GM18858 (cell line): ENCODE data around the gene CD109.
"Not testable (repeated sequence)": the region's sequence is repeated elsewhere in the genome, so short reads cannot be mapped to it uniquely, and the experiment has no call there.

Experiments
- ATAC-seq: cut with Tn5 transposase; IDR thresholded peaks from one replicate; pipeline ENCODE4 v1.9.1; 2021; ENCODE audit not compliant: unreplicated experiment

The CD109 gene

GRCh38 chr6:73695619-73696421 lies at the start of gene CD109:
CD109 (plus strand) TSS chr6:73696203; CDS start chr6:73696216, 13 bp downstream.
- peak; percentile 43 for ATAC-seq

GRCh38 chr6:73648166-73648565 lies 47.8 kb upstream of the CD109 start:
- no peak for ATAC-seq

DNA sequence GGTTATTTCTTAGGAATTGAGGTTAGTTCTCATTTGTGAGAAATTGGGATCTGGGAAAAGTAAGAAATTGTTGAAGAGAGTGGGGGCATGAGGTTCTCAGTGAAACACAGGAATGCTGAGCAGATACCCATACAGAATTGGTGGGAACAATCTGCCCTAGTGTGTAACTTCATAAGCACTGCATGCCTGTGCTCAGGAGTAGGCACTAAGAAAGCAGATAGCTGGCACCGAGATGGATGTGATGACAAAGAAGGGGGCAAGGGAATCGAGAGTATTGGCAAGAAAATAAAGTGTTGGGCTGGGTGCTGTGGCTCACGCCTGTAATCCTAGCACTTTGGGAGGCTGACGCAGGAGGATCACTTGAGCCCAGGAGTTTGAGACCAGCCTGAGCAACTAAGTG lies 46.2 kb upstream of the CD109 start:
- no peak for ATAC-seq

DNA sequence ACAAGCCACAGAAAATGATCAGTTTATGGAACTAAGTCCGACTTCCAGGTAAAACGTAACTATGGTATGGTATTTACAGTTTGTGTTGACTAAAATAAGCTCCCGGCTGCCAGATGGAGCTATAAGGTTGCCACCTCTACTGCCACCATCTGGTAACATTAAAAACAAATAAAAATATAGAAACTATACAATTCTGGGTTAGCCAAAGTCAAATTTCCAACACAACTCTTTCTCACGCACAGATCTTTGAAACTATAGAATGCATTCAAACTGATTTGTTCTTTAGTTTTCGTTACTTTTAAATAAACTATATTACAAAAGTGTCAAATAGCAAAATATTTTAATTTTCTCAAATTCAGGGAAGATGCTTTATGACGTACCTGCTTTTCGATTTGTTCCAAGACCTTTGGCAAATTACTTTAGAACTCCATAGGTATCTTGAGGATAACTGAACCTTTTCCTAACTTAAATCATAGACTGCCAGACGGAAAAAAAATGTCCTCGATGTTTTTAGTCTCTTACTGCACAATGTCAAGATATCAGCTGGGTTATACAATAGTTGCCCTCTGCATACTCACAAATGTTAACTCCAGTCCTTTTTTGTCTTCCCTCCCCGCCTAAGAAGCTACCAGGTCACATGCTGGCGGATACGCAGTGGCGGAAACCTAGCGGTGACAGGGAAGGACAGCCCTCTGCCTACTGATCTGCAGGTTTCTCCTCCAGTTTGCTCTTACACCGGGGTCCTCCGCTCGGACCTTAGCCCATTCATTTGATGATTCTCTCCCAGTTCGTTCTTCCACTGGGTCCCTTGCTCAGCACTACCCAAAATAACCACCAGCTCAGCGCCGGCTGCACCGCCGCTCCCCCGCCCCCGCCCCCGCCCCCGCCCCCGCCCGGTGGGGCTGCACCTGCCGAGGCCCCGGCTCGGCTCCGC lies 43.1 kb upstream of the CD109 start:
- peak; percentile 38 for ATAC-seq

- peak; percentile 73 for ATAC-seq
Measured at GRCh38 chr6:73653571-73654424, 42.2 kb upstream of the CD109 start, which contains the start of gene SLC17A5. SLC17A5 (minus strand) TSS chr6:73653992; CDS start chr6:73653886, 106 bp downstream.

DNA sequence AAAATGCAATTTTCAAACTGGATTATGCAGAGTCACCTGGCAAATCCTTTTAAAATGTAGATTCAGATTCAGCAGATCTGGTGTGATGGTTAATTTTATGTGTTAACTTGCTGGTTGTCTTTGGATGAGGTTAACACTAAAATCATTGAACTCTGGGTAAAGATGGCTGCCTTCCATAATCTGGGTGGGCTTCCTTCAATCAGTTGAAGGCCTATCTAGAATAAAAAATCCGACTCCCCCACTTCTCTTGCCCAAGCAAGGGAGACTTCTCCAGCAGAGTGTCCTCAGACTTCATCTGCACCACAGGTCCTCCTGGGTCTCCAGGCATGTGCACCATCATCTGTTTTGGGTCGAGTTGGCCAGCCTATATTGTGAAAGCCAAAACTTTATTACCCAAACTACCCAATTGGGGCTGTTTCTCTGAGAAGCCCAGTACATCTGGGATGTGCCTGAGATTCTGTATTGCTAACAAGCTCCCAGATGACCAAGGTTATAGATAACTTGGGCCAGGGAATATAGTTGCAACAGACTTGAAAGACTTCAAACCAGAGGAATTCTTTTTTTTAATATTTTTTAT lies 40.6 kb upstream of the CD109 start:
- no peak for ATAC-seq

- ATAC-seq, result no peak
Measured at GRCh38 chr6:73656531-73657145, 39.4 kb upstream of the CD109 start.

- ATAC-seq, result no peak
Measured at GRCh38 chr6:73657201-73657600, 38.8 kb upstream of the CD109 start.

GRCh38 chr6:73664701-73665100 lies 31.3 kb upstream of the CD109 start:
- no peak for ATAC-seq

GRCh38 chr6:73665686-73666319 lies 30.2 kb upstream of the CD109 start:
- ATAC-seq, result peak; percentile 84

DNA sequence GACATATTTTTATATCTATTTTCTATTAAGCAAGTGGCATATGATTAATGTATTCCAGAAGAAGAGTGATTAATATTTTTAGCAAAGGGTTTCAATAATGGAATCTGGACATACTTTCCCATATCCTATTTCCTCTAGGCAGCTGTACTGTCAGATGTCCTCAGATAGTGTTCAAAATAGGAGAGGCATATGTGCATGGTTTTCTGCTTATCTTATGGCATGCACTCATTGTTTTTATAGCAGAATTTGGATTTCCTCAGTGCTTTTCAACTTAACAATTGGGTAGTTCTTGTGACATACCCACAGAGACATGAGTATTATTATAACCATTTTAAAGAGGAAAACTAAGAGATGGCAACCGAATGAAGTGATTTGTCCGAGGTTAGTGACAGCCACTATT lies 29.6 kb upstream of the CD109 start:
- no peak for ATAC-seq

GRCh38 chr6:73667798-73668197 lies 28.2 kb upstream of the CD109 start:
- ATAC-seq, result no peak

- no peak for ATAC-seq
Measured at GRCh38 chr6:73669005-73669404, 27.0 kb upstream of the CD109 start.

DNA sequence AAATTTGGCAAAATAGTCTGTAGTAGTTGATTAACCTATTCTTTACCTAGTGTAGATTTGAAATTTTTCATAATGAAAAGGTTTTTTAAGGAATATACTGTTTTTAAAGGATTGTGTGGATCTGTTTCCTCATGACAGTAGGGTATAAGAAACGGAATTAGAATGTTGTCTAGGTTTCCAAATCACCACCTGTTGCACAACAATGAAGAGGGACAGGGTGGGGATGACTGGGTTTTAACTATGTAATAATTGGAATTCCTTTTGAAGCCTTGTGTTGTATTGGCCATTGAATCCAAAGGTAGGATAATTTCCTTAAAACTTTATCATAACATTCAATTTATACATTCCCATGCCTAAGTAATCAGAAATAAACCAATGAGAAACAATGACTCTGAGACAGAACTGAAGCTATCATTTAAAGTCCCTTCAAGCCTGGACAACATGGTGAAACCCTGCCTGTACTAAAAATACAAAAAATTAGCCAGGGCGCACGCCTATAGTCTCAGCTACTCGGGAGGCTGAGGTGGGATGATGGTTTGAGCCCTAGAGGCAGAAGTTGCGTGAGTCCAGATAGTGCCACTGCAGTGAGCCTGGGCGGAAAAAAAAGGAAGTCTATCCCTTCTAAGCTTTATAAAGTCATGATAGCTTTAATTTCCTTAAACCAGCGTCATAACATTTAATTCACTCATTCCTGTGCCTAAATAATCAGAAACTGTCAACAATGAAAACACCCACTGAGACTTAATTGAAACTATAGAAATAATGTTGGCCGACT lies 23.9 kb upstream of the CD109 start:
- ATAC-seq, result no peak

GRCh38 chr6:73675466-73676098 lies 20.4 kb upstream of the CD109 start:
- ATAC-seq, result peak; percentile 98

DNA sequence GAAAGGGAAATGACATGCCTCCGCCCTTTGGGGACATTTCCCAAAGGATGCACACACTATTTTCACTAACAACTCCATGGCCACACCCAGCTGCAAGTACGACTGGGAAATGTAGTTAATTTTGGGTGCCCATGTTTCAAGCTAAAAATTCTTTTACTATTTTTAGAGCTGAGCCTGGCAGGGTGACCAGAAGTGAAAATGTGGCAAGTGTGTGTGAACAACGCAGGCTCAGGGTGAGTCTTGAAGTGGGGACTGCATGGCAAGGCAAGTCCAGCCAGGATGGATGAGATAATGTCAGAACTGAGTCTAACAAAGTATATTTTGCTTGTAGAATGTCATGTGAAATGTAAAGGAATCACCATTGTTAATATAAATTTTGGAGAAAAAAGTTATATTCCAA lies 17.0 kb upstream of the CD109 start:
- no peak for ATAC-seq

DNA sequence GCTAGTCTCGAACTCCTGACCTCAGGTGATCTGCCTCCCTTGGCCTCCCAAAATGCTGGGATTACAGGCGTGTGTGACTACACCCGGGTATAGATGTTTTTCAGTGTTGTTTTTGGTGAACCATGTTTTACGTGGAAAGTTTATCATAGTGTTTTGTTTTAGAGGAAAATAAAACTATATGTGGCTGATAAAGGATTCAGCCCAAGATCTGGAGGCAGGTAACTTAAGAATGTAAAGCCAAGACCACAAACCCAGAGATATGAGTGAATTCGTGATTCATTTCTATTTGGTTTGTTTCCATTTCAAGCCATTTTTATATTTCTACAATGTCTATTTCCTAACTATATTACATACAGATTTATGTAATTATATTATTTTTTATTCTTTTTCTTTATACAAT lies 16.2 kb upstream of the CD109 start:
- not testable (repeated sequence) for ATAC-seq

DNA sequence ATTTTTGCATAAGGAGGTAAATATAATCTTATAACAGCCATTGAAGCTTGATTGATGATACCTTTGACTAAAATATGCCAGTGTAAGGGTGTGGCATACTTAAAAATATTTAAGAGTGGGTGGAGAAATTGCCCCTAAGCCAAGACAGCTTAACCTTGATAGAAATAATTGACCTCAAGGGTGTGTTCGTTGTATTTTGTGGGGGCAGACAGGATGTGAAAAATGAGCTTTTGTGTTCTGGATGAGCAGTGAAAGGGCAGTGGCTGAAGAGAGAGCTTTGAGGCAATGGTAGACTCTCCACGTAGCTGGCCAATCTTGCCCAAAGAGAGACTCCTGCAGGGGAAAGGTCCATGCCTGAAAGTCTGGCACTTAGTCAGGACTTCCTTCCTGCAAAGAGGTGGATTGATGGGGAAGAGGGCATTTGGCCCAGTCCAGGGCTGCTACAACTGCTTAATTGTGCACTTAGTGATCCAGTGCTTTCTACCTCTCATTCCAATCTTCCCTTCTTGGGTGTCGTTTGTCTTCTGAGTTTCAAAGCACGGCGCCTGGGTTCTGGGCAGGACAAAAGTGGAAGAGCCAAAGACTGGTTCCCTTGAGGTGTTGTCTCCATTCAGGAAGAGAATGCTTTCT lies 15.6 kb upstream of the CD109 start:
- no peak for ATAC-seq
